A549 treated with CpdA at 1 μM for 4 hours (cell line): ENCODE data around the gene ELF2. TPM values are rescaled to one million over a fixed set of nuclear protein-coding genes. Genes with fewer than 3 reads are reported as not detected.

Experiments
- total RNA-seq: library from RNA; stranded (reverse); fragments of 200-300 nt; extraction: Qiagen RNA extraction; gene quantifications from 5 replicates; pipeline ENCODE4 v1.2.3, GENCODE V29; 2022; ENCODE audit warnings: low read depth

ELF2 gene
- total RNA-seq, result 10.6 to 18.0 TPM (median 14.1 TPM) in 5 replicates

GRCh38 chr4:139177049-139177868 lies at the start of gene ELF2:
ELF2 (minus strand) TSS chr4:139177218; CDS start chr4:139137701, 39,517 bp downstream.

DNA sequence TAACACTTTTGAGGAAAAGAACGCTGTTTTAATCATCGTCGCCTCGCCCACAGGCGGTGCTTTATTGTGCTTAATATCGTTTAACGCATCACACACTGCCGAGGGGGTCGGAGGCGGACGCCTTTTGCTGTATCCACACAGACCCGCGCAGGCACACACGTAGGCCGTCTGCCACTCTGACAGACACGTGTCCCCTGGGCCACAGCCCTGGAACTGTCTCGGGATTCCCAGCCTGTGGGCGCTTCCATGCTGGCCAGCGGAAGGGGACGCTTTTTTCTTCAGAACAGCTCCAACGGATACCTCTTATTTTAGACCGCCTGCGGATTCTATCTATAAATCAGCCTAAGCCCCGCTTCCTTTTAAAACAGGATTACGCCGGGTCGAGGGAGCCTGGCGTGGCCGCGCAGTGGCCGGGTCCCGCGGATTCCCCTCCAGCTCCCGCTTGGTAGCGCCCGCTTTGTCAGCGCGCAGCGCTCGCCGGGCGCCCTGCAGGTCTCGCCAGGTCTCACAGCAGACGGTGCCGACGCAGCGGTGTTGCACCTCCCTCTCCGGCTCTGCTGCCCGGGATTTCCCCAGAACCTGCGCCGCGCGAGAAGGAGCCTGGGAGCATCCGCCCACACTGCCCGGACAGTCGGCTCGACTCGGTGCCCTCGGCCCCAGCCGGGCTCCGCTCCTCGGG lies 161.6 kb downstream of the ELF2 start, which contains the start of gene NOCT:
NOCT (plus strand) TSS at position 513 of the 679 bp plus-strand sequence. CDS start 201 bp downstream, outside the sequence.

Other genes starting within 250 kb of the ELF2 start
- 10.0 to 14.1 TPM (median 13.5 TPM) in 5 replicates for gene NOCT, start 161.4 kb downstream of the ELF2 start, total RNA-seq
- gene MGARP, start 103.0 kb upstream of the ELF2 start, total RNA-seq, result 0.45 to 1.1 TPM (median 0.83 TPM) in 5 replicates
- gene NAA15, start 124.3 kb upstream of the ELF2 start, total RNA-seq, result 23.0 to 40.8 TPM (median 27.3 TPM) in 5 replicates
- gene NDUFC1, start 125.3 kb upstream of the ELF2 start, total RNA-seq, result 73.3 to 81.5 TPM (median 76.7 TPM) in 5 replicates